ENCODE measurements around the gene C19orf67. TPM values are rescaled to one million over a fixed set of nuclear protein-coding genes. Genes with fewer than 3 reads are reported as not detected.

The C19orf67 gene
- total RNA-seq, 2 donors from 2014 or later: not detected

- Mint-ChIP-seq H3K4me3 (peak overlapping the region; percentile 88 to 96), H3K27me3 (ENCODE audit: low read depth) (no peaks in the 10 kb centered on the region), H3K36me3 (ENCODE audit: insufficient read depth in 2 of 2) (peaks cover 0 to 2% of the 10 kb centered on the region in 2 donors), H3K27ac (no peak overlapping the region), H3K4me1 (ENCODE audit: low read depth) (peaks cover 51% of the 10 kb centered on the region), H3K9me3 (no peaks in the 10 kb centered on the region)
- ATAC-seq (replicated peaks in 1 of 2): no peak
- no peak for DNase-seq
Observed at GRCh38 chr19:14115756-14116155, 30.2 kb upstream of the C19orf67 start.

GRCh38 chr19:14114854-14115253 lies 29.3 kb upstream of the C19orf67 start:
- Mint-ChIP-seq H3K9me3 (no peaks in the 10 kb centered on the region), H3K4me3 (peak overlapping the region in 1 of 2 donors; percentile 32), H3K4me1 (ENCODE audit: low read depth) (peaks cover 54% of the 10 kb centered on the region), H3K27me3 (ENCODE audit: low read depth) (no peaks in the 10 kb centered on the region), H3K36me3 (ENCODE audit: insufficient read depth in 2 of 2) (peaks cover 0 to 2% of the 10 kb centered on the region in 2 donors), H3K27ac (no peak overlapping the region)
- peak; percentile 73 to 76 for DNase-seq
- no peak for ATAC-seq (replicated peaks in 1 of 2)

- Mint-ChIP-seq H3K4me3 (no peak overlapping the region), H3K27me3 (ENCODE audit: low read depth) (no peaks in the 10 kb centered on the region), H3K36me3 (ENCODE audit: insufficient read depth in 2 of 2) (peaks cover 0 to 2% of the 10 kb centered on the region in 2 donors), H3K9me3 (no peaks in the 10 kb centered on the region), H3K4me1 (ENCODE audit: low read depth) (peaks cover 55% of the 10 kb centered on the region), H3K27ac (no peak overlapping the region)
- no peak for DNase-seq
- no peak for ATAC-seq (replicated peaks in 1 of 2)
Observed at GRCh38 chr19:14114439-14114838, 28.9 kb upstream of the C19orf67 start.

- peaks cover 0 to 2% of the 10 kb centered on the region in 2 donors for H3K36me3 Mint-ChIP-seq (ENCODE audit: insufficient read depth in 2 of 2)
- peaks cover 50% of the 10 kb centered on the region for H3K4me1 Mint-ChIP-seq (ENCODE audit: low read depth)
- peak; percentile 49 to 57 for DNase-seq
- no peaks in the 10 kb centered on the region for H3K27me3 Mint-ChIP-seq (ENCODE audit: low read depth)
- H3K9me3 Mint-ChIP-seq: no peaks in the 10 kb centered on the region
- peak overlapping the region; percentile 29 to 50 for H3K4me3 Mint-ChIP-seq
- ATAC-seq (replicated peaks in 1 of 2): no peak
- H3K27ac Mint-ChIP-seq: no peak overlapping the region
Observed at GRCh38 chr19:14113762-14114414, 28.3 kb upstream of the C19orf67 start.

- ATAC-seq (replicated peaks in 1 of 2) (no peak), DNase-seq (no peak)
- H3K4me1 Mint-ChIP-seq (ENCODE audit: low read depth): peaks cover 44% of the 10 kb centered on the region
- H3K9me3 Mint-ChIP-seq: no peaks in the 10 kb centered on the region
- no peaks in the 10 kb centered on the region for H3K27me3 Mint-ChIP-seq (ENCODE audit: low read depth)
- peaks cover 0 to 2% of the 10 kb centered on the region in 2 donors for H3K36me3 Mint-ChIP-seq (ENCODE audit: insufficient read depth in 2 of 2)
- no peak overlapping the region for H3K4me3 Mint-ChIP-seq
- no peak overlapping the region for H3K27ac Mint-ChIP-seq
Observed at GRCh38 chr19:14112809-14113385, 27.3 kb upstream of the C19orf67 start.

GRCh38 chr19:14112051-14112808 lies 26.6 kb upstream of the C19orf67 start:
- peaks cover 44% of the 10 kb centered on the region for H3K4me1 Mint-ChIP-seq (ENCODE audit: low read depth)
- H3K4me3 Mint-ChIP-seq: no peak overlapping the region
- no peaks in the 10 kb centered on the region for H3K27me3 Mint-ChIP-seq (ENCODE audit: low read depth)
- ATAC-seq (replicated peaks in 1 of 2) (no peak), DNase-seq (no peak)
- H3K9me3 Mint-ChIP-seq: no peaks in the 10 kb centered on the region
- H3K36me3 Mint-ChIP-seq (ENCODE audit: insufficient read depth in 2 of 2): peaks cover 0 to 2% of the 10 kb centered on the region in 2 donors
- no peak overlapping the region for H3K27ac Mint-ChIP-seq

- H3K27ac Mint-ChIP-seq: no peak overlapping the region
- H3K27me3 Mint-ChIP-seq (ENCODE audit: low read depth): no peaks in the 10 kb centered on the region
- H3K4me1 Mint-ChIP-seq (ENCODE audit: low read depth): peaks cover 38% of the 10 kb centered on the region
- no peaks in the 10 kb centered on the region for H3K9me3 Mint-ChIP-seq
- no peak for ATAC-seq (replicated peaks in 1 of 2)
- DNase-seq: no peak
- H3K4me3 Mint-ChIP-seq: no peak overlapping the region
- no peaks in the 10 kb centered on the region for H3K36me3 Mint-ChIP-seq (ENCODE audit: insufficient read depth in 2 of 2)
Observed at GRCh38 chr19:14111486-14111885, 25.9 kb upstream of the C19orf67 start.

- H3K4me3 Mint-ChIP-seq: no peak overlapping the region
- peaks cover 30% of the 10 kb centered on the region for H3K4me1 Mint-ChIP-seq (ENCODE audit: low read depth)
- no peak overlapping the region for H3K27ac Mint-ChIP-seq
- no peaks in the 10 kb centered on the region for H3K27me3 Mint-ChIP-seq (ENCODE audit: low read depth)
- DNase-seq: no peak
- no peaks in the 10 kb centered on the region for H3K36me3 Mint-ChIP-seq (ENCODE audit: insufficient read depth in 2 of 2)
- H3K9me3 Mint-ChIP-seq: no peaks in the 10 kb centered on the region
- ATAC-seq (replicated peaks in 1 of 2): no peak
Observed at GRCh38 chr19:14110650-14111049, 25.1 kb upstream of the C19orf67 start.

- H3K4me1 Mint-ChIP-seq (ENCODE audit: low read depth): peaks cover 12% of the 10 kb centered on the region
- H3K9me3 Mint-ChIP-seq: no peaks in the 10 kb centered on the region
- H3K4me3 Mint-ChIP-seq: no peak overlapping the region
- ATAC-seq (replicated peaks in 1 of 2) (no peak), DNase-seq (no peak)
- H3K27me3 Mint-ChIP-seq (ENCODE audit: low read depth): no peaks in the 10 kb centered on the region
- H3K36me3 Mint-ChIP-seq (ENCODE audit: insufficient read depth in 2 of 2): no peaks in the 10 kb centered on the region
- H3K27ac Mint-ChIP-seq: no peak overlapping the region
Observed at GRCh38 chr19:14107581-14108461, 22.2 kb upstream of the C19orf67 start.

GRCh38 chr19:14106840-14107239 lies 21.3 kb upstream of the C19orf67 start:
- H3K9me3 Mint-ChIP-seq: no peaks in the 10 kb centered on the region
- H3K36me3 Mint-ChIP-seq (ENCODE audit: insufficient read depth in 2 of 2): no peaks in the 10 kb centered on the region
- H3K27me3 Mint-ChIP-seq (ENCODE audit: low read depth): no peaks in the 10 kb centered on the region
- H3K4me3 Mint-ChIP-seq: no peak overlapping the region
- DNase-seq (no peak), ATAC-seq (replicated peaks in 1 of 2) (no peak)
- no peak overlapping the region for H3K27ac Mint-ChIP-seq
- peaks cover 9% of the 10 kb centered on the region for H3K4me1 Mint-ChIP-seq (ENCODE audit: low read depth)

GRCh38 chr19:14105680-14106079 lies 20.1 kb upstream of the C19orf67 start:
- ATAC-seq (replicated peaks in 1 of 2): no peak
- Mint-ChIP-seq H3K9me3 (no peaks in the 10 kb centered on the region), H3K36me3 (ENCODE audit: insufficient read depth in 2 of 2) (no peaks in the 10 kb centered on the region), H3K4me1 (ENCODE audit: low read depth) (peaks cover 4% of the 10 kb centered on the region), H3K4me3 (no peak overlapping the region), H3K27ac (no peak overlapping the region), H3K27me3 (ENCODE audit: low read depth) (no peaks in the 10 kb centered on the region)
- DNase-seq: no peak

GRCh38 chr19:14103310-14103709 lies 17.7 kb upstream of the C19orf67 start:
- Mint-ChIP-seq H3K4me1 (ENCODE audit: low read depth) (no peaks in the 10 kb centered on the region), H3K4me3 (no peak overlapping the region), H3K27me3 (ENCODE audit: low read depth) (no peaks in the 10 kb centered on the region), H3K9me3 (no peaks in the 10 kb centered on the region), H3K36me3 (ENCODE audit: insufficient read depth in 2 of 2) (no peaks in the 10 kb centered on the region), H3K27ac (no peak overlapping the region)
- no peak for ATAC-seq (replicated peaks in 1 of 2)
- no peak for DNase-seq

GRCh38 chr19:14102756-14103155 lies 17.2 kb upstream of the C19orf67 start:
- no peaks in the 10 kb centered on the region for H3K9me3 Mint-ChIP-seq
- no peaks in the 10 kb centered on the region for H3K27me3 Mint-ChIP-seq (ENCODE audit: low read depth)
- ATAC-seq (replicated peaks in 1 of 2) (no peak), DNase-seq (no peak)
- no peak overlapping the region for H3K27ac Mint-ChIP-seq
- H3K36me3 Mint-ChIP-seq (ENCODE audit: insufficient read depth in 2 of 2): no peaks in the 10 kb centered on the region
- no peak overlapping the region for H3K4me3 Mint-ChIP-seq
- no peaks in the 10 kb centered on the region for H3K4me1 Mint-ChIP-seq (ENCODE audit: low read depth)

Measured in activated T-cell treated with anti-CD3 and anti-CD28 coated beads, Interleukin-2, amount 50 U/mL, for 72 hours (primary cell).